LNCaP clone FGC (cell line): ENCODE results near the gene METTL17.

Experiments used
- DNase-seq: peaks from one replicate; pipeline ENCODE4 v3.0.0-alpha.2; 2011; ENCODE audit warnings: low read depth
- H3K4me3 ChIP-seq: 2 replicates; pipeline ENCODE4 v1.5.1; 2011; ENCODE audit warnings: mild to moderate bottlenecking, low read depth, low read length, control low read depth
- TF ChIP-seq, protein P1 (sequence below): IDR thresholded peaks from 2 replicates; pipeline ENCODE4 v1.5.1; 2012; ENCODE audit warnings: mild to moderate bottlenecking; ENCODE audit not compliant: control insufficient read depth, insufficient read depth; ENCODE audit errors: extremely low read depth

Gene METTL17

GRCh38 chr14:21019366-21019765, 29.6 kb downstream of the METTL17 start:
- TF ChIP-seq, protein P1, sequence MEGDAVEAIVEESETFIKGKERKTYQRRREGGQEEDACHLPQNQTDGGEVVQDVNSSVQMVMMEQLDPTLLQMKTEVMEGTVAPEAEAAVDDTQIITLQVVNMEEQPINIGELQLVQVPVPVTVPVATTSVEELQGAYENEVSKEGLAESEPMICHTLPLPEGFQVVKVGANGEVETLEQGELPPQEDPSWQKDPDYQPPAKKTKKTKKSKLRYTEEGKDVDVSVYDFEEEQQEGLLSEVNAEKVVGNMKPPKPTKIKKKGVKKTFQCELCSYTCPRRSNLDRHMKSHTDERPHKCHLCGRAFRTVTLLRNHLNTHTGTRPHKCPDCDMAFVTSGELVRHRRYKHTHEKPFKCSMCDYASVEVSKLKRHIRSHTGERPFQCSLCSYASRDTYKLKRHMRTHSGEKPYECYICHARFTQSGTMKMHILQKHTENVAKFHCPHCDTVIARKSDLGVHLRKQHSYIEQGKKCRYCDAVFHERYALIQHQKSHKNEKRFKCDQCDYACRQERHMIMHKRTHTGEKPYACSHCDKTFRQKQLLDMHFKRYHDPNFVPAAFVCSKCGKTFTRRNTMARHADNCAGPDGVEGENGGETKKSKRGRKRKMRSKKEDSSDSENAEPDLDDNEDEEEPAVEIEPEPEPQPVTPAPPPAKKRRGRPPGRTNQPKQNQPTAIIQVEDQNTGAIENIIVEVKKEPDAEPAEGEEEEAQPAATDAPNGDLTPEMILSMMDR = no peak
- DNase-seq = no peak
- H3K4me3 ChIP-seq = no peak overlapping the region

- TF ChIP-seq, protein P1 = no peak
- DNase-seq = no peak
- no peak overlapping the region for H3K4me3 ChIP-seq
Observed at GRCh38 chr14:21020977-21021545, 31.3 kb downstream of the METTL17 start.

- no peak for DNase-seq
Observed at GRCh38 chr14:21022686-21023085, 32.9 kb downstream of the METTL17 start.

DNA sequence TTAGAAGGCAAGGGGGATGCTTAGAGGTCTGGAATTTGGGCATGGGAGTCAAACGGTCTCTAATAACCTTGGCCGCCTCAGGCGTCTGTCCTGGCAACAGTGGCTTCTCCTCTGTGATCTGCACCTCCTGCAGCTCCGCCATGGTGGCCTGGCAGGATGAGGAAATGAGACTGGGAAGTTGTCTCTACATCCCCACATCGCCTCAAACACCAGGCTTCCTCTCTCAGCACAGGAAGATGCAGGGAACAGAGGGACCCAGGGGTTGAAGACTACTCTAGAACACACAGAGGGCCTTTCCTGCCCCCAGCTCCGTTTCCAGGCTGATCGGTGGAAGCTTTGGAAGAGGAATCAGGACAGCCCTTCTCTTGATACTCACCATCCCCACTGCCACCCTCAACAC, 33.4 kb downstream of the METTL17 start:
- DNase-seq = no peak
- TF ChIP-seq, protein P1 = no peak
- no peak overlapping the region for H3K4me3 ChIP-seq

More at GRCh38 chr14:21022686-21023085, 32.9 kb downstream of the METTL17 start:
- H3K4me3 ChIP-seq = no peak overlapping the region
- TF ChIP-seq, protein P1 = no peak

DNA sequence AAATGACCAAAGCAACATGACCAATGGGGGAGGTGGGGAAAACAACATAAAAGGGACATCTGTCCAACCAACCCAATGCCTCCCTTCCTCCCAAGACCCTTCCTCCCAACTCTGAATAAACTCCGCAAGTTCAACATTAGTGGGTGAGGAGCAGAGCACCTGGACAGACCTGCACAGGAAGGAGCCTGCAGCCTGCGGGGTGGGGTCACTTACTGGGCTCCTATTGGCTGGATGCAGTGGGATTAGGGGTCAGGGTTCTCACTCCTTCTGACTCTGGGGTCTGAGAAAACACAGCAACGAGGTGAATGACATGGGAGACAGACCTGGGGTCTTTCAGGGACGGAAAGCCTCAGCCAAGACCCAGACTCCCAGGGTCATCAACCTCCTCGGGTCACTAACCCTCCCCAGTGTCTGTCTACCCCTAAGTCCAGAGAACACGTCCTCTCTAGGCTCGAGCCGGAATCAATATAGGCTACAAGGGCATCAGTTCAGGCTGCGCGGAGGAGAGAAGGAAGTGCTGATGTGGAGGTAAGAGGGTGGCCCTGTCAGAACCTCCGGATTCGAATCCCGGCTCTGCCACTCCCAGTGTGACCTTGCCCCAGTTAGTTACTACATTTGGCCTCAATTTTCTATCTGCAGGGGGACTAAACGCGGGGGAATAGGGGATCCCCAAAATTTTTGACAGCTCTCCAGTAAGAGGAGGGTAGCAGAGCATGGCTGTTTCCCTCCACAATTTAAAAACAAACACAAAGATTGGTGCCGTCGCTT, 34.2 kb downstream of the METTL17 start:
- DNase-seq = no peak
- peak overlapping the region; percentile 84 for H3K4me3 ChIP-seq
- TF ChIP-seq, protein P1 = no peak

- peak within 1 kb of the TSS; percentile 84 for H3K4me3 ChIP-seq
- TF ChIP-seq, protein P1 = no peak
- DNase-seq = no peak
Observed at GRCh38 chr14:21024585-21025370, 35.0 kb downstream of the METTL17 start, which contains the start of gene NDRG2. NDRG2 (minus strand) TSS chr14:21025061; CDS start chr14:21023315, 1,746 bp downstream.
